Gastroesophageal sphincter (tissue), 4 donors: ENCODE data around the gene MEGF11. TPM values are rescaled to one million over a fixed set of nuclear protein-coding genes. Genes with fewer than 3 reads are reported as not detected.
"Not testable (repeated sequence)": the region's sequence is repeated elsewhere in the genome, so short reads cannot be mapped to it uniquely, and the experiment has no call there.

ENCODE experiments used
- ATAC-seq: fragments of 150-250 bp; one replicate; pipeline ENCODE4 v1.9.1; 2016; ENCODE audit warnings: mild to moderate bottlenecking, moderate library complexity
- H3K27ac ChIP-seq, 4 donors: fragments of 200-600 bp; sonication (generic) in 3 of 4; 1 replicate in 3 of 4; 2 replicates in 1 of 4; pipeline ENCODE4 v1.5.1; 2016 to 2019
- H3K27me3 ChIP-seq: fragments of 200-600 bp; sonication (generic); one replicate; pipeline ENCODE4 v1.5.1; 2019
- H3K36me3 ChIP-seq, 2 donors: fragments of 200-600 bp; sonication (generic); one replicate each; pipeline ENCODE4 v1.5.1; 2019; ENCODE audit warnings: control low read depth in 1 of 2
- H3K4me1 ChIP-seq, 3 donors: fragments of 200-600 bp; sonication (generic); 1 replicate in 2 of 3; 2 replicates in 1 of 3; pipeline ENCODE4 v1.5.1; 2016 to 2019; ENCODE audit warnings: control low read depth in 2 of 3
- H3K4me3 ChIP-seq, 2 donors: fragments of 200-600 bp; sonication (generic); one replicate each; pipeline ENCODE4 v1.5.1; 2019; ENCODE audit warnings: mild to moderate bottlenecking in 1 of 2, moderate library complexity in 1 of 2
- H3K9me3 ChIP-seq, 3 donors: fragments of 200-600 bp; sonication (generic); one replicate each; pipeline ENCODE4 v1.5.1; 2017 to 2019; ENCODE audit warnings: control low read depth in 2 of 3
- EP300 ChIP-seq: sonication (generic); formaldehyde crosslinking; IDR thresholded peaks from one replicate; pipeline ENCODE4 v1.6.1; 2017; ENCODE audit warnings: antibody characterized with exemption, mild to moderate bottlenecking
- POLR2A ChIP-seq, 2 donors: fragments of 450-650 bp; IDR thresholded peaks; one replicate each; pipeline ENCODE4 v1.6.1; 2017; ENCODE audit warnings: antibody characterized with exemption in 2 of 2, mild to moderate bottlenecking in 2 of 2, moderate library complexity in 1 of 2
- POLR2AphosphoS5 ChIP-seq: sonication (generic); formaldehyde crosslinking; IDR thresholded peaks from one replicate; pipeline ENCODE4 v1.6.1; 2017; ENCODE audit warnings: antibody characterized with exemption
- WGBS, 2 donors: methylation state at CpG; one replicate each; pipeline ENCODE4 v1.1.5; 2018; ENCODE audit warnings: low coverage in 1 of 2; 5-methylcytosine and 5-hydroxymethylcytosine counted together
- total RNA-seq, 4 donors: library from RNA; depleted of rRNA; stranded (reverse); fragments of >200 nt; gene quantifications; one replicate each; pipeline ENCODE4 v1.1.0, GENCODE V29; 2016
- TF ChIP-seq, protein P1 (sequence below), 4 experiments: fragments of 200-600 bp in 2 of 4; fragments of 450-650 bp in 2 of 4; sonication (generic) in 1 of 4; IDR thresholded peaks; one replicate each; pipeline ENCODE4 v1.5.1; 2017 to 2019; ENCODE audit warnings: antibody characterized with exemption in 4 of 4, mild to moderate bottlenecking in 2 of 4, moderate library complexity in 2 of 4

MEGF11 gene
- total RNA-seq, 4 donors from 2014 or later: 0.08 TPM; not detected in 3

DNA sequence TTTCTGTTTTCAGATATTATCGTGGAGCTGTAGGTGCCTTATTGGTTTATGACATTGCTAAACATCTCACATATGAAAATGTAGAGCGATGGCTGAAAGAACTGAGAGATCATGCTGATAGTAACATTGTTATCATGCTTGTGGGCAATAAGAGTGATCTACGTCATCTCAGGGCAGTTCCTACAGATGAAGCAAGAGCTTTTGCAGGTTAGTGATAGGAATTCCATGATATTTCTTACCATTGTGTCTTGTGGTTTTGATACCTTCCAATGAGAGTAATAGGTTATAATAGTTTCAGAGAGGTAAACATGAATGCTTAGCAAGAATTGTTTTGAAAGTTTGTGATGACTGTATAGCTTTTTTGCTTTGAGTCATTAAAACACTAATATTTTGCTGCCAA is 375.8 kb downstream of the MEGF11 start:
- H3K27ac ChIP-seq: no peak overlapping the region
- 78 to 84% methylated on average over 3 of the region's 3 CpGs for WGBS, 2 donors

DNA sequence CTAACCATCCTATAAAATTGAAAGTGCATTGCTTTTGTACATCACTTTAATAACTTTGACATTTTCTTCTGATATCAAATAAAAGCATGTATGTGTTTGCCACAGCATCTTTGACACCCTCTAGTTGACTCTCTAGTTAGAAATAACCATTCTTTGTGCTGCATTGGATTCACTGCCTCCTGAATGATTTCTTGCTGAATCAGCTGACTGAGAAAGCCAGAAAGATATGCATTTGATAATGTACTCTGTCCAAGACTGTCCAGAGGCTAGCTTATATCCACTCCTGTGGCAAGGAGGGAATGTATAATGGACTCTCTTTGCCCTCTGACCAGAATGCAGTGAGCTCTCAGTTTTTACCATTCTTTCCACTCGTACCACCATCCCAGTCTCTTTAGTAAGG is 378.1 kb downstream of the MEGF11 start:
- TF ChIP-seq POLR2A (IDR thresholded peaks at IDR 0.05): no peak
- TF ChIP-seq, protein P1, sequence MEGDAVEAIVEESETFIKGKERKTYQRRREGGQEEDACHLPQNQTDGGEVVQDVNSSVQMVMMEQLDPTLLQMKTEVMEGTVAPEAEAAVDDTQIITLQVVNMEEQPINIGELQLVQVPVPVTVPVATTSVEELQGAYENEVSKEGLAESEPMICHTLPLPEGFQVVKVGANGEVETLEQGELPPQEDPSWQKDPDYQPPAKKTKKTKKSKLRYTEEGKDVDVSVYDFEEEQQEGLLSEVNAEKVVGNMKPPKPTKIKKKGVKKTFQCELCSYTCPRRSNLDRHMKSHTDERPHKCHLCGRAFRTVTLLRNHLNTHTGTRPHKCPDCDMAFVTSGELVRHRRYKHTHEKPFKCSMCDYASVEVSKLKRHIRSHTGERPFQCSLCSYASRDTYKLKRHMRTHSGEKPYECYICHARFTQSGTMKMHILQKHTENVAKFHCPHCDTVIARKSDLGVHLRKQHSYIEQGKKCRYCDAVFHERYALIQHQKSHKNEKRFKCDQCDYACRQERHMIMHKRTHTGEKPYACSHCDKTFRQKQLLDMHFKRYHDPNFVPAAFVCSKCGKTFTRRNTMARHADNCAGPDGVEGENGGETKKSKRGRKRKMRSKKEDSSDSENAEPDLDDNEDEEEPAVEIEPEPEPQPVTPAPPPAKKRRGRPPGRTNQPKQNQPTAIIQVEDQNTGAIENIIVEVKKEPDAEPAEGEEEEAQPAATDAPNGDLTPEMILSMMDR (IDR thresholded peaks at IDR 0.05): no peak
- no peak for TF ChIP-seq EP300
- no peak for TF ChIP-seq POLR2AphosphoS5
- H3K27me3 ChIP-seq: no peaks in the 10 kb centered on the region
- peaks cover 0 to 55% (median 0%) of the 10 kb centered on the region in 3 donors for H3K4me1 ChIP-seq
- no peak for ATAC-seq
- no peak overlapping the region for H3K27ac ChIP-seq
- H3K9me3 ChIP-seq: no peaks in the 10 kb centered on the region
- WGBS, 2 donors: 86% methylated on average over 1 of the region's 1 CpG
- H3K4me3 ChIP-seq: no peak overlapping the region
- peaks cover 0 to 52% of the 10 kb centered on the region in 2 donors for H3K36me3 ChIP-seq

More for the DNA sequence above, 375.8 kb downstream of the MEGF11 start:
- no peak for ATAC-seq
- H3K4me3 ChIP-seq: no peak overlapping the region
- no peaks in the 10 kb centered on the region for H3K27me3 ChIP-seq
- peaks cover 0 to 39% (median 0%) of the 10 kb centered on the region in 3 donors for H3K4me1 ChIP-seq
- no peaks in the 10 kb centered on the region for H3K9me3 ChIP-seq
- H3K36me3 ChIP-seq: peaks cover 0 to 69% of the 10 kb centered on the region in 2 donors
- TF ChIP-seq EP300: no peak
- no peak for TF ChIP-seq POLR2A (IDR thresholded peaks at IDR 0.05)
- TF ChIP-seq POLR2AphosphoS5: no peak
- TF ChIP-seq, protein P1 (IDR thresholded peaks at IDR 0.05): no peak

DNA sequence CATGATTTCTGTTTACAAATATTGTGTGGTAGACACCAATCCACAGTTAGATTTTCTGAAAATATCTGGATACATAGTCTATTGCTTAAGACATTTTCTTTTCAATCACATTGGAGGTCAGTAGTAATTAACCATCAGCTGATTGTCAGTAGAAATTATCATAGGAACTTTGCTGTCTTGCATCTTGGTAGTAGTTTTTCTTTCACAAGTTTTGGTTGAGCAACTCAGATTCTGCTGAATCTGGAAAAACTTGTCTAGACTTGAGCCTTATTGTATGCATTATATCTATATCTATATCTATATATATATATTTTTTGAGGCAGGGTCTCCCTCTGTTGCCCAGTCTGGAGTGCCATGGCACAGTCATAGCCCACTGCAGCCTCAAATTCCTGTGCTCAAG is 380.3 kb downstream of the MEGF11 start:
- H3K27me3 ChIP-seq: no peaks in the 10 kb centered on the region
- peak overlapping the region in 1 of 4 donors; percentile 96 for H3K27ac ChIP-seq
- H3K4me3 ChIP-seq: no peak overlapping the region
- peaks cover 0 to 61% (median 0%) of the 10 kb centered on the region in 3 donors for H3K4me1 ChIP-seq
- no peaks in the 10 kb centered on the region for H3K9me3 ChIP-seq
- peaks cover 0 to 30% of the 10 kb centered on the region in 2 donors for H3K36me3 ChIP-seq
- ATAC-seq: no peak
- TF ChIP-seq POLR2AphosphoS5: no peak
- TF ChIP-seq POLR2A (IDR thresholded peaks at IDR 0.05): no peak
- TF ChIP-seq, protein P1 (IDR thresholded peaks at IDR 0.05): no peak
- no peak for TF ChIP-seq EP300

DNA sequence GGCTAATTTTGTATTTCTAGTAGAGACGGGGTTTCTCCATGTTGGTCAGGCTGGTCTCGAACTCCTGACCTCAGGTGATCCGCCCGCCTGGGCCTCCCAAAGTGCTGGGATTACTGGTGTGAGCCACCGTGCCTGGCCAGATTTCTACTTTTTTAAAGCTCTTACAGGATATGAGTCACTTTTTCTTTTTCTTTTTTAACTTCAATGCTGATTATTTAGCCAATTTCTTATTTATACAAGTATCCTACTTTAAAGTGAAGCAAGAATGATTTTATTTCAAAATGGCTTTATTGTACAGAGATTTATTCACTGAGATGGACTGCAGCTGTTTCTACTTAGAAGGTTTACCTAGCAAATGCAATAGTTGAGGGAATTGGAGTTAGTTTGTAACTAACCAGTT is 381.0 kb downstream of the MEGF11 start:
- Histone ChIP-seq H3K4me1 (peaks cover 0 to 61% (median 0%) of the 10 kb centered on the region in 3 donors), H3K36me3 (peaks cover 0 to 23% of the 10 kb centered on the region in 2 donors), H3K27ac (peak overlapping the region in 2 of 4 donors; percentile 25 to 96)
- H3K4me3 ChIP-seq, H3K27me3 ChIP-seq, ATAC-seq, H3K9me3 ChIP-seq: not testable (repeated sequence)
- 79 to 96% methylated on average over 4 to 5 of the region's 5 CpGs for WGBS, 2 donors

DNA sequence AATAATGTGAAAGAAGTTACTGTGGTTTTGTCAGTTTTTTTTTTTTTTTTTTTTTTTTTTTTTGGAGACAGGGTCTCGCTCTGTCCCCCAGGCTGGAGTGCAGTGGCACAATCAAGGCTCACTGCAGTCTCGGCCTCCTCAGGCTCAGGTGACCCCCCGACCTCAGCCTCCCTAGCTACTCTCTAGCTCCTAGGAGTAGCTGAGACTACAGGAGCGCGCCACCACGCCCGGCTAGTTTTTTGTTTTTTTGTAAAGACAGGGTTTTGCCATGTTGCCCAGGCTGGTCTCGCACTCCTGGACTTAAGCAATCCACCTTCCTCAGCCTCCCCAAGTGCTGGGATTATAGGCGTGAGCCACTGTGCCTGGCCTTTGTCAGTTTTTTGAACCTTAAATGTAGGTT is 381.7 kb downstream of the MEGF11 start:
- H3K4me1 ChIP-seq: peaks cover 0 to 61% (median 0%) of the 10 kb centered on the region in 3 donors
- 73 to 78% methylated on average over 6 to 7 of the region's 9 CpGs for WGBS, 2 donors
- not testable (repeated sequence) for H3K9me3 ChIP-seq, H3K27me3 ChIP-seq, H3K4me3 ChIP-seq, ATAC-seq
- peak overlapping the region in 2 of 4 donors; percentile 25 to 96 for H3K27ac ChIP-seq
- peaks cover 0 to 16% of the 10 kb centered on the region in 2 donors for H3K36me3 ChIP-seq

DNA sequence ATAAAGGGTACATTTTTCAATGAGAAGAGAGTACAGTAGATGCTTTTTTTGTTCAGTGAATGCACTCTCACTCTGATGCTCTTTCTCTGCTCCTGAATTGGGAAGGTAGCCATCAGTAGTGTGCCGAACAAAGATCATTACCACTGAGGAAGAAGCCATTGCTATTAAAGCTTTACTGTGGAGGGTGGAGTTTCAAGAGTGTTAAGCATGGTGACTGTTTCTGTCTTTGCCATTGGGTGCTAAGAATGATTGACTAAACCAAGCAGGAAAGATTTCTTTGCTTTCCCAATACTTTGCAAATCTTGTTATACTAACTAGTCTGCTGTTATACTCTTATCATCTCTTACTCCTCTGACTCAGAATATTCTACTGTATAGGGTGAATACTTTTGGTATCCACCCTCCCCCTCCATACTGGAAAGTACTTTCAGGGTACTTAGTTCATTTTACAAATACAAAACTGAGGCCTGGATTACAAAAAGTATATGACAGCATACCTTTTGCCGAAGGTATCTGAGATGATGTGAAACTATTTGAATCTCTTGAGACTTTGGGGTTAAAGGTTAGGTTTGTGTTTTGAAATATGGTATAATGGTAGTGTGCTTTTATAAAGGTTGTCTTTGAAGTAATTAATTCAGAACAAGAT is 382.5 kb downstream of the MEGF11 start:
- H3K4me1 ChIP-seq: peaks cover 0 to 56% (median 0%) of the 10 kb centered on the region in 3 donors
- TF ChIP-seq, protein P1 (IDR thresholded peaks at IDR 0.05): no peak
- peak overlapping the region; percentile 73 for H3K4me3 ChIP-seq
- no peaks in the 10 kb centered on the region for H3K27me3 ChIP-seq
- H3K27ac ChIP-seq: peak overlapping the region in 3 of 4 donors; percentile 96 to 99 (median 96)
- peaks cover 0 to 14% of the 10 kb centered on the region in 2 donors for H3K36me3 ChIP-seq
- WGBS, 2 donors: 25 to 32% methylated on average over 2 of the region's 2 CpGs
- no peak for ATAC-seq
- no peaks in the 10 kb centered on the region for H3K9me3 ChIP-seq
